Ishikawa (cell line): ENCODE data around the gene NEGR1.

Source experiments
- CEBPB ChIP-seq: IDR thresholded peaks from 2 replicates; pipeline ENCODE4 v1.6.1; 2012
- CREB1 ChIP-seq: IDR thresholded peaks from 2 replicates; pipeline ENCODE4 v1.6.1; 2012; ENCODE audit warnings: low read depth
- EGR1 ChIP-seq: IDR thresholded peaks from 2 replicates; pipeline ENCODE4 v1.6.1; 2012
- EP300 ChIP-seq: IDR thresholded peaks from 2 replicates; pipeline ENCODE4 v1.6.1; 2012; ENCODE audit warnings: borderline replicate concordance
- FOXM1 ChIP-seq: IDR thresholded peaks from 2 replicates; pipeline ENCODE4 v1.6.1; 2012; ENCODE audit warnings: low read depth, borderline replicate concordance
- NFIC ChIP-seq: IDR thresholded peaks from 2 replicates; pipeline ENCODE4 v1.6.1; 2012
- RAD21 ChIP-seq: IDR thresholded peaks from 2 replicates; pipeline ENCODE4 v1.6.1; 2012; ENCODE audit warnings: low read depth
- TAF1 ChIP-seq: IDR thresholded peaks from 2 replicates; pipeline ENCODE4 v1.6.1; 2012; ENCODE audit warnings: low read depth, mild to moderate bottlenecking
- TCF12 ChIP-seq: IDR thresholded peaks from 2 replicates; pipeline ENCODE4 v1.6.1; 2012; ENCODE audit warnings: low read depth
- TEAD4 ChIP-seq: IDR thresholded peaks from 2 replicates; pipeline ENCODE4 v1.6.1; 2012
- YY1 ChIP-seq: IDR thresholded peaks from 2 replicates; pipeline ENCODE4 v1.6.1; 2012; ENCODE audit warnings: low read depth
- ZBTB7A ChIP-seq: IDR thresholded peaks from 2 replicates; pipeline ENCODE4 v1.6.1; 2012; ENCODE audit warnings: low read depth
- TF ChIP-seq, protein P1 (sequence below): IDR thresholded peaks from 2 replicates; pipeline ENCODE4 v1.6.1; 2012; ENCODE audit warnings: low read depth, mild to moderate bottlenecking
- TF ChIP-seq, protein P2 (sequence below): IDR thresholded peaks from 2 replicates; pipeline ENCODE4 v1.6.1; 2012
- TF ChIP-seq, protein P3 (sequence below): IDR thresholded peaks from 2 replicates; pipeline ENCODE4 v1.6.1; 2012

Gene NEGR1

DNA sequence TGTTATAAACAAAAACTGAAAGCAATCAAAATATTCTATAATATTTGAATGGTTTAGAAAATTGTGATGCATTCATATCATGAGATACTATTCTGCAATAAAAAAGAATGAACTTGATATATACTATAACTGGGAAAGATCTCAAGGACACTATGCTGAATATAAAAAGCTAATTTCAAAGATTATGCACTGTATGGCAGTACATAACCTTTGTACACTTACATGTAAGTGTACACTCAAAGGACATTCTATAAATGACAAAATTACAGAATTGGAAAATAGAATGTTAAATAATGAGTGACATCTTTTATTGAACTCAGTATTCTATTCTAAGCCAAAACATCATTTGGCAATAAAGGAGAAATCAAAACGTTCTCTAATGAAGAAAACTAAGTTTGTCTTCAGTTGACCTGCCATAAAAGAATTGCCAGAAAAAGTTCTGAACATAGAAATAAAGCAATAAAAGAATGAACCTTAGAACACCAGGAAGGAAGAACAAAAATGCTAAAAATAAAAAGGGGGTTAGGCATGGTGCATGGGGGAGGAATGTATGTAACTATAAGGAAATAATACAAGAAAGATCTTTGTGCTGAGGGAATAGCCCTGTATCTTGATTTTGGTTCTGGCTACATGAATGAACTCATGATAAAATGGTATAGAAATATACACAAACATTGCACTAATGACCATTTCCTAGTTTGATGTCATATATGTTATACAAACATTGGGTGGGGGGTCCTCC lies 519.7 kb downstream of the NEGR1 start:
- TF ChIP-seq CREB1, result no peak
- no peak for TF ChIP-seq CEBPB
- TF ChIP-seq, protein P1, sequence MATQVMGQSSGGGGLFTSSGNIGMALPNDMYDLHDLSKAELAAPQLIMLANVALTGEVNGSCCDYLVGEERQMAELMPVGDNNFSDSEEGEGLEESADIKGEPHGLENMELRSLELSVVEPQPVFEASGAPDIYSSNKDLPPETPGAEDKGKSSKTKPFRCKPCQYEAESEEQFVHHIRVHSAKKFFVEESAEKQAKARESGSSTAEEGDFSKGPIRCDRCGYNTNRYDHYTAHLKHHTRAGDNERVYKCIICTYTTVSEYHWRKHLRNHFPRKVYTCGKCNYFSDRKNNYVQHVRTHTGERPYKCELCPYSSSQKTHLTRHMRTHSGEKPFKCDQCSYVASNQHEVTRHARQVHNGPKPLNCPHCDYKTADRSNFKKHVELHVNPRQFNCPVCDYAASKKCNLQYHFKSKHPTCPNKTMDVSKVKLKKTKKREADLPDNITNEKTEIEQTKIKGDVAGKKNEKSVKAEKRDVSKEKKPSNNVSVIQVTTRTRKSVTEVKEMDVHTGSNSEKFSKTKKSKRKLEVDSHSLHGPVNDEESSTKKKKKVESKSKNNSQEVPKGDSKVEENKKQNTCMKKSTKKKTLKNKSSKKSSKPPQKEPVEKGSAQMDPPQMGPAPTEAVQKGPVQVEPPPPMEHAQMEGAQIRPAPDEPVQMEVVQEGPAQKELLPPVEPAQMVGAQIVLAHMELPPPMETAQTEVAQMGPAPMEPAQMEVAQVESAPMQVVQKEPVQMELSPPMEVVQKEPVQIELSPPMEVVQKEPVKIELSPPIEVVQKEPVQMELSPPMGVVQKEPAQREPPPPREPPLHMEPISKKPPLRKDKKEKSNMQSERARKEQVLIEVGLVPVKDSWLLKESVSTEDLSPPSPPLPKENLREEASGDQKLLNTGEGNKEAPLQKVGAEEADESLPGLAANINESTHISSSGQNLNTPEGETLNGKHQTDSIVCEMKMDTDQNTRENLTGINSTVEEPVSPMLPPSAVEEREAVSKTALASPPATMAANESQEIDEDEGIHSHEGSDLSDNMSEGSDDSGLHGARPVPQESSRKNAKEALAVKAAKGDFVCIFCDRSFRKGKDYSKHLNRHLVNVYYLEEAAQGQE, result no peak
- no peak for TF ChIP-seq TAF1
- TF ChIP-seq FOXM1, result no peak
- TF ChIP-seq NFIC, result no peak
- no peak for TF ChIP-seq ZBTB7A
- no peak for TF ChIP-seq RAD21
- TF ChIP-seq, protein P2, sequence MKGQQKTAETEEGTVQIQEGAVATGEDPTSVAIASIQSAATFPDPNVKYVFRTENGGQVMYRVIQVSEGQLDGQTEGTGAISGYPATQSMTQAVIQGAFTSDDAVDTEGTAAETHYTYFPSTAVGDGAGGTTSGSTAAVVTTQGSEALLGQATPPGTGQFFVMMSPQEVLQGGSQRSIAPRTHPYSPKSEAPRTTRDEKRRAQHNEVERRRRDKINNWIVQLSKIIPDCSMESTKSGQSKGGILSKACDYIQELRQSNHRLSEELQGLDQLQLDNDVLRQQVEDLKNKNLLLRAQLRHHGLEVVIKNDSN, result no peak
- TF ChIP-seq EGR1, result no peak
- TF ChIP-seq EP300, result no peak
- no peak for TF ChIP-seq TCF12
- TF ChIP-seq TEAD4, result no peak
- TF ChIP-seq, protein P3, sequence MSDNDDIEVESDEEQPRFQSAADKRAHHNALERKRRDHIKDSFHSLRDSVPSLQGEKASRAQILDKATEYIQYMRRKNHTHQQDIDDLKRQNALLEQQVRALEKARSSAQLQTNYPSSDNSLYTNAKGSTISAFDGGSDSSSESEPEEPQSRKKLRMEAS, result no peak
- TF ChIP-seq YY1, result no peak

DNA sequence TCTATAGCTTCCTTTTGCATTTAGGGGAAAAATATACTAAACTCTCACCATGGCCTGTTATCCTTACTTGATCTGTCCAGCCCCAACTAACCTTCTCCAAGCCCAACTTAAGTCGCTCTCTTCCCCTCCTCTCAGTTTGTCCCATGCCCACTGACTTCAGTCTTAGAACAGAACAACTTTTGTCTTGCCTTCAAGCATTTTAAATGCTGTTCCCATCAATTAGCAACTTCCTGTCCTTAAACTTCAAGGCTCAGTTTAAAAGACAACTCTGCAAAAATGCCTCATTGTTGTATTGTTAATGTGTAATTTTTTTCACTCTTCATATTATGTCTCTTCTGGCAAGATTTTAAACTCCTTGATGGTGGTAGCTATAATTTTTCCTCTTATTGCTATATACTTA lies 526.9 kb downstream of the NEGR1 start:
- TF ChIP-seq ZBTB7A, result no peak
- TF ChIP-seq, protein P2, result no peak
- TF ChIP-seq YY1, result no peak
- TF ChIP-seq NFIC, result no peak
- TF ChIP-seq CEBPB, result no peak
- TF ChIP-seq TEAD4, result no peak
- TF ChIP-seq TCF12, result no peak

DNA sequence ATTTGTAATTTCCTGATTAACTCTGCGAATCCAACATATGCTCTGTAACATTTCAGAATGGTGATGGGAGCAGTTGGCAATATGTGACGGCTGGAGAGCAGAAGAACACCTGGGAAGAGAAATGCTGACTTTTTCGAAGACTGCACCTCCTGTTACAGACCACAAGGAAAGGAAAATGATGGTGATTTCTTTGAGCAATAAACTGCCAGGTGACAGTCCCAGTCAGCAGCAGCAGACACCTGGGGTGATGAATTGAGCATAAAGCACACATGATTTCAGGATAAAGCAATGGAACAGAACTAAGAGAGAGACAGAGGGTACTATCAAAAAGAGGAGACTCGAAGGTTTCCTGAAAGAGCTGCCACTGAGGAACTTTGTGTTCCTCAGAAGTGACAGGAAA lies 528.6 kb downstream of the NEGR1 start:
- TF ChIP-seq EGR1 (no peak), CEBPB (no peak)

DNA sequence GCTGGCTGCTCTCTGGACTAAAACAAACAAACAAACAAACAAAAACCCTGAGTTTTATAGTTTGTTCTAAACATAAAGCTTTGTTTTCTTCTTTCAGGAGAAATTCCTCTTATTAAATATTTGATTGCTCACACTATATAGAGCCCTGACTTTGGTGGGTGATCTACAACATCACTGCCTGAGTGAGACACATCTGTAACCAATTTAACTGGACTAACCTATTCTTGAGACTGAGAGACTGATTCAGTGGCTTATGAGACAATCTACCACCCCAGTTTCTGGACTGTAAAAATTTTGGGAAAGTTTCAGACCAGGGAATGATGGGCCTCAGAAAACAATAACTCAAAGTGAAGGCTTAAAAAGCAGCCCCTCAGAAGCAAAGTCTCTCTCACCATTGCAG lies 537.0 kb downstream of the NEGR1 start:
- TF ChIP-seq YY1 (no peak), NFIC (no peak), CREB1 (no peak), EP300 (no peak), RAD21 (no peak)
- TF ChIP-seq, protein P1, result no peak
- TF ChIP-seq, protein P2, result no peak
- TF ChIP-seq, protein P3, result no peak

DNA sequence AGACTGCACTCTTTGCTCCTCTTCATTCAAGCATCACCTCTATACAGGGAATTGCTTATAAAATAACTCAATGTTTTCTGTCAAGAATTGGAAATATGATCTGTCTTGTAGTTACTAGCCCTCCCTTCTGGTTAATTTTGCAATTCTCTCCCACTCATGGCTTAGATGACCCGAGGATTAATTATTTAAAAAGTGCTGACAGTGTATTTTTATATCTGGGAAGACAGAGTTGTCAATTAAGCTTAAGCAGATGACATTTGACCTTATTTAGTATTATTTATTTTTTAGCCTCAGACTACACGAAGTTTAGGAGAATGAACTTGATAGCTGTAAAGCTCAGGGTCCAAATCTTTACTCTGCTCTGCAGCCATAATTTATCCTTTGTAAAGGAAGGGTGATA lies 538.5 kb downstream of the NEGR1 start:
- TF ChIP-seq YY1 (no peak), FOXM1 (no peak), NFIC (no peak), CREB1 (no peak), RAD21 (no peak), EP300 (no peak), TEAD4 (no peak), EGR1 (no peak), CEBPB (no peak), TCF12 (no peak), ZBTB7A (no peak), TAF1 (no peak)
- TF ChIP-seq, protein P3, result no peak
- TF ChIP-seq, protein P1, result no peak
- TF ChIP-seq, protein P2, result no peak
